ENCODE data around the gene ARHGEF33.
A peak's percentile ranks its signal among the peaks of the same experiment; 100 is the strongest.

Gene ARHGEF33

GRCh38 chr2:38866773-38867443, 22.8 kb upstream of the ARHGEF33 start:
- Histone ChIP-seq H3K4me1 (ENCODE audit: insufficient read depth, poor library complexity, severe bottlenecking) (peaks cover 13% of the 10 kb centered on the region), H3K9me3 (ENCODE audit: severe bottlenecking) (peaks cover 5% of the 10 kb centered on the region), H3K4me3 (ENCODE audit: severe bottlenecking) (no peak overlapping the region), H3K27me3 (ENCODE audit: insufficient read depth, poor library complexity, severe bottlenecking) (no peaks in the 10 kb centered on the region), H3K36me3 (ENCODE audit: low read depth) (peaks cover 26% of the 10 kb centered on the region), H3K27ac (ENCODE audit: poor library complexity, severe bottlenecking) (peak overlapping the region; percentile 37)
- TF ChIP-seq, protein P1, sequence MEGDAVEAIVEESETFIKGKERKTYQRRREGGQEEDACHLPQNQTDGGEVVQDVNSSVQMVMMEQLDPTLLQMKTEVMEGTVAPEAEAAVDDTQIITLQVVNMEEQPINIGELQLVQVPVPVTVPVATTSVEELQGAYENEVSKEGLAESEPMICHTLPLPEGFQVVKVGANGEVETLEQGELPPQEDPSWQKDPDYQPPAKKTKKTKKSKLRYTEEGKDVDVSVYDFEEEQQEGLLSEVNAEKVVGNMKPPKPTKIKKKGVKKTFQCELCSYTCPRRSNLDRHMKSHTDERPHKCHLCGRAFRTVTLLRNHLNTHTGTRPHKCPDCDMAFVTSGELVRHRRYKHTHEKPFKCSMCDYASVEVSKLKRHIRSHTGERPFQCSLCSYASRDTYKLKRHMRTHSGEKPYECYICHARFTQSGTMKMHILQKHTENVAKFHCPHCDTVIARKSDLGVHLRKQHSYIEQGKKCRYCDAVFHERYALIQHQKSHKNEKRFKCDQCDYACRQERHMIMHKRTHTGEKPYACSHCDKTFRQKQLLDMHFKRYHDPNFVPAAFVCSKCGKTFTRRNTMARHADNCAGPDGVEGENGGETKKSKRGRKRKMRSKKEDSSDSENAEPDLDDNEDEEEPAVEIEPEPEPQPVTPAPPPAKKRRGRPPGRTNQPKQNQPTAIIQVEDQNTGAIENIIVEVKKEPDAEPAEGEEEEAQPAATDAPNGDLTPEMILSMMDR (IDR thresholded peaks at IDR 0.05; ENCODE audit: poor library complexity, severe bottlenecking): no peak
- ATAC-seq (ENCODE audit: low read depth) (peak; percentile 99), DNase-seq (ENCODE audit: low spot score) (no peak)

- Histone ChIP-seq H3K4me1 (ENCODE audit: insufficient read depth, poor library complexity, severe bottlenecking) (peaks cover 13% of the 10 kb centered on the region), H3K36me3 (ENCODE audit: low read depth) (peaks cover 12% of the 10 kb centered on the region), H3K27ac (ENCODE audit: poor library complexity, severe bottlenecking) (no peak overlapping the region), H3K4me3 (ENCODE audit: severe bottlenecking) (no peak overlapping the region), H3K9me3 (ENCODE audit: severe bottlenecking) (peaks cover 8% of the 10 kb centered on the region), H3K27me3 (ENCODE audit: insufficient read depth, poor library complexity, severe bottlenecking) (no peaks in the 10 kb centered on the region)
- DNase-seq (ENCODE audit: low spot score): no peak
- ATAC-seq (ENCODE audit: low read depth): no peak
- TF ChIP-seq, protein P1 (IDR thresholded peaks at IDR 0.05; ENCODE audit: poor library complexity, severe bottlenecking): no peak
Observed at GRCh38 chr2:38871432-38871831, 18.2 kb upstream of the ARHGEF33 start.

DNA sequence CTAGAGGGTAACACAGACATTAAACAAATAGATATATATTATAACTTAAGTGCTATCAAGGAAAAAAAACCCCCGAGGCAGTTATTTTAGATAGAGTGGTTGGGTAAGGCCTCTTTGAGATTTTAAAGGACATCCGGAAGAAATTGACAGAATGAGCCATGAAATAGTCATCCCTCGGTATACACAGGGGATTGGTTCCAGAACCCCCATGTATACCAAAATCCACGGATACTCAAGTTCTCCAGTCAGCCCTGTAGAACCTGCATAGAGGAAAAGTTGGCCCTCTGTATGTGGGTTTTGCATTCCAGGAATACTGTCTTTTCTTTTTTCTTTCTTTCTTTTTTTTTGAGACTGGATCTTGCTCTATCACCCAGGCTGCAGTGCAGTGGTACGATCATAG, 15.9 kb upstream of the ARHGEF33 start:
- ATAC-seq (ENCODE audit: low read depth) (no peak), DNase-seq (ENCODE audit: low spot score) (no peak)
- H3K9me3 ChIP-seq (ENCODE audit: severe bottlenecking): peaks cover 8% of the 10 kb centered on the region
- no peak overlapping the region for H3K27ac ChIP-seq (ENCODE audit: poor library complexity, severe bottlenecking)
- peaks cover 3% of the 10 kb centered on the region; the same call in 1 of the 2 replicates for H3K36me3 ChIP-seq (ENCODE audit: low read depth)
- TF ChIP-seq, protein P1 (IDR thresholded peaks at IDR 0.05; ENCODE audit: poor library complexity, severe bottlenecking): no peak
- H3K27me3 ChIP-seq (ENCODE audit: insufficient read depth, poor library complexity, severe bottlenecking): no peaks in the 10 kb centered on the region
- H3K4me1 ChIP-seq (ENCODE audit: insufficient read depth, poor library complexity, severe bottlenecking): no peaks in the 10 kb centered on the region
- no peak overlapping the region for H3K4me3 ChIP-seq (ENCODE audit: severe bottlenecking)

GRCh38 chr2:38875227-38875575, 14.5 kb upstream of the ARHGEF33 start:
- DNase-seq (ENCODE audit: low spot score): no peak
- H3K4me3 ChIP-seq (ENCODE audit: severe bottlenecking): peak overlapping the region; percentile 68
- TF ChIP-seq, protein P1 (IDR thresholded peaks at IDR 0.05; ENCODE audit: poor library complexity, severe bottlenecking): no peak
- peaks cover 8% of the 10 kb centered on the region for H3K9me3 ChIP-seq (ENCODE audit: severe bottlenecking)
- H3K27me3 ChIP-seq (ENCODE audit: insufficient read depth, poor library complexity, severe bottlenecking): no peaks in the 10 kb centered on the region
- no peaks in the 10 kb centered on the region for H3K4me1 ChIP-seq (ENCODE audit: insufficient read depth, poor library complexity, severe bottlenecking)
- no peak; the same call in 2 of the 3 replicates for ATAC-seq (ENCODE audit: low read depth)
- peak overlapping the region; percentile 19 for H3K27ac ChIP-seq (ENCODE audit: poor library complexity, severe bottlenecking)
- peaks cover 3% of the 10 kb centered on the region; the same call in 1 of the 2 replicates for H3K36me3 ChIP-seq (ENCODE audit: low read depth)
